ENCODE results near the gene RPTOR. TPM values are rescaled to one million over a fixed set of nuclear protein-coding genes. Genes with fewer than 3 reads are reported as not detected.

Gene RPTOR
- total and polyA plus RNA-seq, 3 experiments from 2014 or later: 7.9 to 69.4 (median 63.9) TPM

GRCh38 chr17:80845069-80845862 lies 300.6 kb downstream of the RPTOR start:
- Histone ChIP-seq H3K4me3 (ENCODE audit: low read length) (no peak overlapping the region), H3K36me3 (ENCODE audit: insufficient read depth, low read length) (peaks cover 4% of the 10 kb centered on the region), H3K4me1 (ENCODE audit: insufficient read depth, low read length) (peaks cover 35% of the 10 kb centered on the region), H3K27ac (ENCODE audit: low read depth, low read length) (no peak overlapping the region), H3K27me3 (ENCODE audit: insufficient read depth, low read length, poor library complexity, severe bottlenecking) (no peaks in the 10 kb centered on the region), H3K9me3 (ENCODE audit: low read length) (no peaks in the 10 kb centered on the region)
- Mint-ChIP-seq H3K9me3 (no peaks in the 10 kb centered on the region), H3K4me1 (peaks cover 27 to 43% (median 37%) of the 10 kb centered on the region in 3 donors), H3K27ac (peak overlapping the region in 3 of 8 donors; percentile 35 to 57 (median 43)), H3K27me3 (no peaks in the 10 kb centered on the region), H3K36me3 (peaks cover 0 to 22% (median 1%) of the 10 kb centered on the region in 3 donors), H3K4me3 (peak overlapping the region in 1 of 7 donors; percentile 18)
- POLR2A ChIA-PET: interaction anchor here (0.6 kb wide), 1 partner anchor 9 kb away, joined by 4 read pairs; no protein-coding TSS in a partner anchor
- DNase-seq: no peak
- CTCF ChIA-PET: interaction anchor here (1.3 to 1.4 kb wide), 2 partner anchors 13 to 21 kb away, joined by 3 to 4 read pairs; no protein-coding TSS in a partner anchor

DNA sequence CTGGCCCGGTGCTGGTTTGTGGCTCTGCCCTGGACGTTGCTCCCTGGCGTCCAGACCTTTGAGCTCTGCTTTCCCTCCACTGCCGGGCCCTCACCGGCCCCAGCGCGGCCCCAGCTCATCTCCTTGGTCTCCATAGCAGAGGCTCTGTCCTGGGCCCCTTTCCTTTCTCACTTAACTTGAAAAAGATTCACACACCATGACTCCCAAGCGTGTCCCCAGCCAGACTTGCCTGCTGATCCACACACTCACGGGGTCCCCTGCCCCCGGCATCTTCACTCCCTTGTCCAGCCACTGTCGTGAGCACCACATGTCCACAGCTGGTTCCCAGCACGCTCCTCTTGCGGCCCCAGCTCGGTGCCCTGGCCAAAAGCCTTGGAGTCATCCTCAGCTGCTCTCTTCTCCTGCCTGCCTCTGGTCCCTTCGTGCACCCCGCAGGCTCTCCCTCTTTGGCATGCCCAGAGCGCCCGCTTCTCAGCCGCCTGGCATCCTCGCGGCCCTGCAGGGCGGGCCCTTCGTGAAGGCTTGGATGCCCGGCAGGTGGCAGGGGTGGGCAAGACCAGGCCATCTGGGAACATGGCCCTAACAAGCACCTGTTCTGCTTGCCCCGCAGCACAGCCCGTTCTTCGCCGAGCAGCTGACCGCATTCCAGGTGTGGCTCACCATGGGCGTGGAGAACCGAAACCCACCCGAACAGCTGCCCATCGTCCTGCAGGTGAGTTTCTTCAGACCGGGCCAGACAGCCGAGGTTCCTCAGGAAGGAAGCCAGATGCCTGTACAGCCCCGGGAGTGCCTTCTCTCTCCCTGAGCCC lies 301.4 kb downstream of the RPTOR start:
- CTCF ChIA-PET: interaction anchor here (1.4 kb wide), 1 partner anchor 20 kb away, joined by 3 read pairs; no protein-coding TSS in a partner anchor
- H3K36me3 Mint-ChIP-seq: peaks cover 0 to 26% (median 1%) of the 10 kb centered on the region in 3 donors
- Histone ChIP-seq H3K36me3 (ENCODE audit: insufficient read depth, low read length) (peaks cover 4% of the 10 kb centered on the region), H3K27me3 (ENCODE audit: insufficient read depth, low read length, poor library complexity, severe bottlenecking) (no peaks in the 10 kb centered on the region), H3K4me1 (ENCODE audit: insufficient read depth, low read length) (peaks cover 35% of the 10 kb centered on the region), H3K4me3 (ENCODE audit: low read length) (no peak overlapping the region), H3K27ac (ENCODE audit: low read depth, low read length) (no peak overlapping the region), H3K9me3 (ENCODE audit: low read length) (no peaks in the 10 kb centered on the region)
- peak overlapping the region in 1 of 7 donors; percentile 51 for H3K4me3 Mint-ChIP-seq
- H3K27ac Mint-ChIP-seq: peak overlapping the region in 3 of 8 donors; percentile 50 to 80 (median 70)
- no peaks in the 10 kb centered on the region for H3K9me3 Mint-ChIP-seq
- H3K27me3 Mint-ChIP-seq: no peaks in the 10 kb centered on the region
- H3K4me1 Mint-ChIP-seq: peaks cover 27 to 46% (median 37%) of the 10 kb centered on the region in 3 donors
- POLR2A ChIA-PET: interaction anchor here (0.6 kb wide), 1 partner anchor 8 kb away, joined by 4 read pairs; no protein-coding TSS in a partner anchor
- DNase-seq: no peak

DNA sequence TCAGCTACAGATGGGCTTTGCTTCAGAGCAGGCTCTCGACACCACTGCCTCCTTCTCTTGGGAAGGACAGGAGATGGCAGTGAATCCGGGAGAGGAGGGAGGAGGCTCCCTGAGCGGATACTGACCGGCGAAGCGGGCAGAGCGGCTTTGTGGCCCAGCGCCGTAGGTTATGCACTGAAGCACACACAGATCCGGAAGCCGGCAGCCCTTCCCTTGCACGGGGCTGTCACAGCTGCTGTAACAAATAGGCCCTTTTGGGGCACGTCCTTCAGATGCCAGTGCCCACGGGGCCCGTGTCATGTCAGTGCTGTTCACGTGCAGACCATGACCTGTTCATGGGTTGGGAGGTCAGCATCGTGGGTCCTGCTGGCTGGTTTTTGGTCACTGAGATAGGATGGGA lies 302.3 kb downstream of the RPTOR start:
- Histone ChIP-seq H3K4me3 (ENCODE audit: low read length) (peak overlapping the region; percentile 46), H3K9me3 (ENCODE audit: low read length) (no peaks in the 10 kb centered on the region), H3K4me1 (ENCODE audit: insufficient read depth, low read length) (peaks cover 35% of the 10 kb centered on the region), H3K27ac (ENCODE audit: low read depth, low read length) (no peak overlapping the region), H3K27me3 (ENCODE audit: insufficient read depth, low read length, poor library complexity, severe bottlenecking) (no peaks in the 10 kb centered on the region), H3K36me3 (ENCODE audit: insufficient read depth, low read length) (peaks cover 4% of the 10 kb centered on the region)
- Mint-ChIP-seq H3K4me1 (peaks cover 27 to 49% (median 39%) of the 10 kb centered on the region in 3 donors), H3K4me3 (peak overlapping the region in 5 of 7 donors; percentile 66 to 77 (median 72)), H3K36me3 (peaks cover 0 to 29% (median 1%) of the 10 kb centered on the region in 3 donors), H3K27me3 (no peaks in the 10 kb centered on the region), H3K9me3 (no peaks in the 10 kb centered on the region), H3K27ac (peak overlapping the region in 7 of 8 donors; percentile 82 to 92 (median 88))
- no peak for DNase-seq
- ChIA-PET POLR2A (interaction anchor here (0.8 kb wide), 1 partner anchor 45 kb away, joined by 3 read pairs; no protein-coding TSS in a partner anchor), CTCF (interaction anchor here (0.8 to 1.4 kb wide), 2 partner anchors 14 to 19 kb away, joined by 3 read pairs; no protein-coding TSS in a partner anchor)

- no peaks in the 10 kb centered on the region for H3K27me3 Mint-ChIP-seq
- Histone ChIP-seq H3K4me1 (ENCODE audit: insufficient read depth, low read length) (peaks cover 35% of the 10 kb centered on the region), H3K9me3 (ENCODE audit: low read length) (no peaks in the 10 kb centered on the region), H3K27me3 (ENCODE audit: insufficient read depth, low read length, poor library complexity, severe bottlenecking) (no peaks in the 10 kb centered on the region), H3K4me3 (ENCODE audit: low read length) (peak overlapping the region; percentile 46), H3K27ac (ENCODE audit: low read depth, low read length) (no peak overlapping the region), H3K36me3 (ENCODE audit: insufficient read depth, low read length) (no peaks in the 10 kb centered on the region)
- peak overlapping the region; percentile 3 to 92 (median 88) for H3K27ac Mint-ChIP-seq
- no peaks in the 10 kb centered on the region for H3K9me3 Mint-ChIP-seq
- peak in 3 of 5 donors; percentile 38 to 64 (median 56) for DNase-seq
- ChIA-PET POLR2A (interaction anchor here (0.8 kb wide), 1 partner anchor 44 kb away, joined by 3 read pairs; no protein-coding TSS in a partner anchor), CTCF (interaction anchor here (0.8 kb wide), 1 partner anchor 15 kb away, joined by 3 read pairs; no protein-coding TSS in a partner anchor)
- H3K36me3 Mint-ChIP-seq: peaks cover 0 to 27% (median 1%) of the 10 kb centered on the region in 3 donors
- peaks cover 27 to 51% (median 41%) of the 10 kb centered on the region in 3 donors for H3K4me1 Mint-ChIP-seq
- peak overlapping the region; percentile 24 to 83 (median 72) for H3K4me3 Mint-ChIP-seq
These were observed 303.0 kb downstream of the RPTOR start for GRCh38 chr17:80847496-80848230.

DNA sequence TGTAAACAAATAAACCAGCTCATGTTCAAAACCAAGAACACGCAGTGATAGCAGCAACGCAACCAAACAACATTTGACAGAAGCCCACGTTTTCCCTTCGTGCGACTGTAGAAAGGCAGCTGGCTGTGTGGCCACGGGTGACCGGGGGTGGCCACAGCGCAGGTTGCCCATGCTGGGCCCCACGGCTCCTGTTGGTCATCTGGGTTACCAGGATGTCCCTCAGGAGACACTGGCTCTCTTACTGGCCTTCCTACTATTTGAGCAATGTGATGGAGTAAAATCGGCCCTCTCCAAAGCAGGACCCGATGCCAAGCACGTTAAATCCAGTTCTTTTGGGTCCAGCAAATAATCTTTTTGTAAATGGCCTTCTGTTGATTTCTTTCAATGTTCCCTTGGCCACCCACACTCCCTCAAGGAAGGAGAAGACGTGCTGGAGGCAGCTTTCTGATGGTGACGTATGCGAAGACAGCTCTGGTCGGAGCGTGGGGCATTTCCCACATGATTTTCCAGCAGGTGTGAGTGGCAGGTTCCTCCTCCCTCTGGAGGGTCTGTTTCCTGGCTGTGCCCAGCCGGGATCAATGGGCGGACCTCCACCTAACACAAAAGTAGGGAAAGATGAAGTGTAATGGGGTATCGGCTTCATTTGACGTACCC lies 303.9 kb downstream of the RPTOR start:
- Histone ChIP-seq H3K4me3 (ENCODE audit: low read length) (no peak overlapping the region), H3K27me3 (ENCODE audit: insufficient read depth, low read length, poor library complexity, severe bottlenecking) (no peaks in the 10 kb centered on the region), H3K9me3 (ENCODE audit: low read length) (no peaks in the 10 kb centered on the region), H3K27ac (ENCODE audit: low read depth, low read length) (no peak overlapping the region), H3K36me3 (ENCODE audit: insufficient read depth, low read length) (no peaks in the 10 kb centered on the region), H3K4me1 (ENCODE audit: insufficient read depth, low read length) (peaks cover 35% of the 10 kb centered on the region)
- Mint-ChIP-seq H3K27ac (peak overlapping the region in 6 of 8 donors; percentile 7 to 92 (median 81)), H3K4me3 (peak overlapping the region in 2 of 7 donors; percentile 65 to 70), H3K36me3 (peaks cover 0 to 27% (median 0%) of the 10 kb centered on the region in 3 donors), H3K9me3 (no peaks in the 10 kb centered on the region), H3K4me1 (peaks cover 27 to 51% (median 41%) of the 10 kb centered on the region in 3 donors), H3K27me3 (no peaks in the 10 kb centered on the region)
- no peak for DNase-seq
- CTCF ChIA-PET: no interaction called here
- POLR2A ChIA-PET: no interaction called here

- no peak for DNase-seq
- Mint-ChIP-seq H3K27me3 (no peaks in the 10 kb centered on the region), H3K36me3 (peaks cover 0 to 27% (median 0%) of the 10 kb centered on the region in 3 donors), H3K4me3 (peak overlapping the region in 1 of 7 donors; percentile 65), H3K4me1 (peaks cover 27 to 51% (median 41%) of the 10 kb centered on the region in 3 donors), H3K9me3 (no peaks in the 10 kb centered on the region), H3K27ac (peak overlapping the region in 3 of 8 donors; percentile 57 to 80 (median 70))
- H3K9me3 ChIP-seq (ENCODE audit: low read length): no peaks in the 10 kb centered on the region
- H3K4me3 ChIP-seq (ENCODE audit: low read length): no peak overlapping the region
- H3K36me3 ChIP-seq (ENCODE audit: insufficient read depth, low read length): no peaks in the 10 kb centered on the region
- no peak overlapping the region for H3K27ac ChIP-seq (ENCODE audit: low read depth, low read length)
- ChIA-PET CTCF (no interaction called here), POLR2A (no interaction called here)
- no peaks in the 10 kb centered on the region for H3K27me3 ChIP-seq (ENCODE audit: insufficient read depth, low read length, poor library complexity, severe bottlenecking)
- peaks cover 35% of the 10 kb centered on the region for H3K4me1 ChIP-seq (ENCODE audit: insufficient read depth, low read length)
These were observed 304.5 kb downstream of the RPTOR start for GRCh38 chr17:80849119-80849518.

- H3K4me1 Mint-ChIP-seq: peaks cover 27 to 56% (median 41%) of the 10 kb centered on the region in 3 donors
- H3K36me3 Mint-ChIP-seq: peaks cover 0 to 30% (median 2%) of the 10 kb centered on the region in 3 donors
- no peak overlapping the region for H3K4me3 ChIP-seq (ENCODE audit: low read length)
- H3K27me3 ChIP-seq (ENCODE audit: insufficient read depth, low read length, poor library complexity, severe bottlenecking): no peaks in the 10 kb centered on the region
- H3K36me3 ChIP-seq (ENCODE audit: insufficient read depth, low read length): no peaks in the 10 kb centered on the region
- no peaks in the 10 kb centered on the region for H3K9me3 Mint-ChIP-seq
- H3K27me3 Mint-ChIP-seq: no peaks in the 10 kb centered on the region
- POLR2A ChIA-PET: interaction anchor here (0.6 kb wide), 1 partner anchor 396 kb away, joined by 8 read pairs; no protein-coding TSS in a partner anchor
- H3K4me3 Mint-ChIP-seq: no peak overlapping the region
- H3K9me3 ChIP-seq (ENCODE audit: low read length): no peaks in the 10 kb centered on the region
- no peak overlapping the region for H3K27ac ChIP-seq (ENCODE audit: low read depth, low read length)
- peak overlapping the region in 1 of 8 donors; percentile 30 for H3K27ac Mint-ChIP-seq
- peaks cover 35% of the 10 kb centered on the region for H3K4me1 ChIP-seq (ENCODE audit: insufficient read depth, low read length)
- CTCF ChIA-PET: no interaction called here
- no peak for DNase-seq
These were observed 305.5 kb downstream of the RPTOR start for GRCh38 chr17:80850109-80850508.

Data from CD8-positive, alpha-beta memory T cell (primary cell).